Mesenchymal stem cell (in vitro differentiated cells and primary cell): ENCODE measurements around the gene THNSL1.

ENCODE experiments used
- DNase-seq: peaks from one replicate; pipeline ENCODE4 v3.0.0-alpha.2; 2013
- H2AFZ ChIP-seq: one replicate; pipeline ENCODE4 v1.6.1; 2013; ENCODE audit warnings: low read depth, mild to moderate bottlenecking, control low read depth, inconsistent platforms, low read length, moderate library complexity
- H2AK5ac ChIP-seq: 2 replicates; pipeline ENCODE4 v1.6.1; 2013; ENCODE audit warnings: low read length, moderate library complexity, mild to moderate bottlenecking, inconsistent platforms; ENCODE audit not compliant: severe bottlenecking
- H2BK120ac ChIP-seq: one replicate; pipeline ENCODE4 v1.6.1; 2013; ENCODE audit warnings: low read depth, mild to moderate bottlenecking, inconsistent platforms, low read length, moderate library complexity
- H2BK12ac ChIP-seq, 2 experiments: one replicate each; pipeline ENCODE4 v1.6.1; 2013; ENCODE audit warnings: inconsistent platforms in 2 of 2, low read length in 2 of 2, mild to moderate bottlenecking in 2 of 2, moderate library complexity in 2 of 2, control low read depth in 1 of 2
- H2BK15ac ChIP-seq: one replicate; pipeline ENCODE4 v1.6.1; 2013; ENCODE audit warnings: mild to moderate bottlenecking, low read depth, inconsistent platforms; ENCODE audit not compliant: poor library complexity, severe bottlenecking
- H2BK5ac ChIP-seq: 2 replicates; pipeline ENCODE4 v1.6.1; 2013; ENCODE audit warnings: low read depth, mild to moderate bottlenecking, low read length, control low read depth, inconsistent platforms; ENCODE audit not compliant: poor library complexity, severe bottlenecking
- H3K14ac ChIP-seq, 2 experiments: one replicate each; pipeline ENCODE4 v1.6.1; 2013; ENCODE audit warnings: inconsistent platforms in 2 of 2, low read length in 2 of 2, control low read depth in 1 of 2, mild to moderate bottlenecking in 1 of 2, moderate library complexity in 1 of 2
- H3K18ac ChIP-seq, 2 experiments: one replicate each; pipeline ENCODE4 v1.6.1; 2013; ENCODE audit warnings: inconsistent platforms in 2 of 2, low read length in 2 of 2, control low read depth in 1 of 2, low read depth in 1 of 2, mild to moderate bottlenecking in 1 of 2
- H3K23ac ChIP-seq, 2 experiments: one replicate each; pipeline ENCODE4 v1.6.1; 2013; ENCODE audit warnings: inconsistent platforms in 2 of 2, low read length in 2 of 2, mild to moderate bottlenecking in 2 of 2, moderate library complexity in 2 of 2, control low read depth in 1 of 2
- H3K27ac ChIP-seq: 2 replicates; pipeline ENCODE4 v1.5.1; 2013; ENCODE audit warnings: mild to moderate bottlenecking, moderate library complexity, low read length, control low read depth, inconsistent platforms; ENCODE audit not compliant: poor library complexity, severe bottlenecking
- H3K27me3 ChIP-seq, 2 experiments: 2 replicates each; pipeline versions ENCODE4 v1.6.1 to v1.7.0; 2013; ENCODE audit warnings: low read length in 2 of 2, mild to moderate bottlenecking in 2 of 2, moderate library complexity in 2 of 2, control low read depth in 1 of 2, inconsistent platforms in 1 of 2; ENCODE audit not compliant: control insufficient read depth in 1 of 2, insufficient read depth in 1 of 2
- H3K36me3 ChIP-seq, 2 experiments: 2 replicates each; pipeline versions ENCODE4 v1.6.1 to v1.7.0; 2013; ENCODE audit warnings: low read length in 2 of 2, control low read depth in 1 of 2, inconsistent platforms in 1 of 2, low read depth in 1 of 2, mild to moderate bottlenecking in 1 of 2; ENCODE audit not compliant: insufficient read depth in 2 of 2, control insufficient read depth in 1 of 2
- H3K4ac ChIP-seq, 2 experiments: one replicate each; pipeline ENCODE4 v1.6.1; 2013; ENCODE audit warnings: inconsistent platforms in 2 of 2, low read length in 2 of 2, mild to moderate bottlenecking in 2 of 2, moderate library complexity in 2 of 2, control low read depth in 1 of 2, low read depth in 1 of 2
- H3K4me1 ChIP-seq: 2 replicates; pipeline ENCODE4 v1.6.1; 2013; ENCODE audit warnings: low read depth, low read length, control low read depth; ENCODE audit not compliant: control insufficient read depth, insufficient read depth
- H3K4me2 ChIP-seq: 2 replicates; pipeline ENCODE4 v1.6.1; 2013; ENCODE audit warnings: low read length, mild to moderate bottlenecking, inconsistent platforms; ENCODE audit not compliant: poor library complexity, severe bottlenecking
- H3K4me3 ChIP-seq, 2 experiments: 2 replicates each; pipeline versions ENCODE4 v1.5.1 to v1.7.0; 2013; ENCODE audit warnings: low read length in 2 of 2, mild to moderate bottlenecking in 2 of 2, control low read depth in 1 of 2, low read depth in 1 of 2; ENCODE audit not compliant: insufficient read depth in 1 of 2
- H3K79me1 ChIP-seq: replicated peaks from 2 replicates; pipeline ENCODE4 v1.6.1; 2013; ENCODE audit warnings: mild to moderate bottlenecking, control low read depth, low read length, inconsistent platforms; ENCODE audit not compliant: poor library complexity, severe bottlenecking
- H3K9ac ChIP-seq: 2 replicates; pipeline ENCODE4 v1.7.0; 2013; ENCODE audit warnings: mild to moderate bottlenecking, low read length, moderate library complexity
- H3K9me3 ChIP-seq: 2 replicates; pipeline ENCODE4 v1.7.0; 2013; ENCODE audit warnings: mild to moderate bottlenecking, low read length; ENCODE audit not compliant: control insufficient read depth
- H4K8ac ChIP-seq: one replicate; pipeline ENCODE4 v1.6.1; 2013; ENCODE audit warnings: inconsistent platforms, mild to moderate bottlenecking, low read length, moderate library complexity
- H4K91ac ChIP-seq: one replicate; pipeline ENCODE4 v1.6.1; 2013; ENCODE audit warnings: mild to moderate bottlenecking, low read length, inconsistent platforms
- WGBS: methylation state at CpG from one replicate; pipeline ENCODE4 v1.1.7; 2013; ENCODE audit warnings: mixed read lengths; 5-methylcytosine and 5-hydroxymethylcytosine counted together

Gene THNSL1

DNA sequence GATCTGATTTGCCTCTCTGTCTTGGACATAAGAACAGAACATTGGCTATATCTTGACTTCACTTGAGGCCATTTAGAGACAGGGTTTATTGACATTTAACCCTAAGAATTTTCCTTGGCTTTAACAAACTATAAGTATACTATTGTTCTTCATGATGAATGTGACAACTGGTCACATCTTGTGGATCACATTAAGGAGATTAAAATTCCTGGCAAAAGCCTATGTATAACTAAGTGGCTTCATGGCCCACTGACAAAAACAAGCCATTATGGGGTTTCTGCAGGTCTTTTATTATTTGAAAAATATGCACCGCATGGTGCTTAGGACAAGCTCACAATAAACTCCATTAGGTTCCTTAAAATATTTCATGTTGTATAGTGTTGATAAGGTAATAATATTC, 54.8 kb downstream of the THNSL1 start:
- Histone ChIP-seq H3K27me3 (no peaks in the 10 kb centered on the region), H4K8ac (no peak overlapping the region), H3K79me1 (no peaks in the 10 kb centered on the region), H2BK120ac (no peak overlapping the region), H3K18ac (no peak overlapping the region), H3K14ac (no peak overlapping the region), H3K9ac (no peak overlapping the region), H2BK12ac (no peak overlapping the region), H2BK15ac (no peak overlapping the region), H3K36me3 (no peaks in the 10 kb centered on the region), H2AFZ (no peak overlapping the region), H2AK5ac (no peak overlapping the region), H3K4me3 (no peak overlapping the region), H3K4me1 (no peaks in the 10 kb centered on the region), H2BK5ac (no peak overlapping the region), H4K91ac (no peak overlapping the region), H3K9me3 (no peaks in the 10 kb centered on the region), H3K4me2 (no peak overlapping the region), H3K27ac (no peak overlapping the region), H3K4ac (no peak overlapping the region), H3K23ac (no peak overlapping the region)
- no peak for DNase-seq
- WGBS, result no CpG with 5 or more reads among the region's 1 CpG

DNA sequence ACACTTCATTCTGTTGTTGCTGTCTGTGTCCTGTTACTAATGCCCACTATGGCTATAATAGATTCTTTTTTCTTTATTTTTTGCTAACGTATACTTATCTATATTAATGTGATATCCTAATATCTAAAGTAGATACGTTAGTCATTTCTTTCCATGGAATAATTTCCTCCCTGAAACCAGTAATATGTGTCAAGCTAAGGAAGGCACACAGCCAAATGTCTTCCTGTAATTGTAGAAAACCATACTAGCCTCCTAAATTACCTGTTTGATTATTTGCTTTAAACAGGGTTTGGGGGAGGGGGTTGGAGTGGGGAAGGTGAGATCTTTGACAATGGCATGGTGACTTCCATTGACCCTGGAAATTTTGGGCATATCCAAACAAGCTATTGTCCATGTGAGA, 56.4 kb downstream of the THNSL1 start:
- H2BK5ac ChIP-seq, result no peak overlapping the region
- H4K91ac ChIP-seq, result no peak overlapping the region
- no peak overlapping the region for H3K14ac ChIP-seq
- no peaks in the 10 kb centered on the region for H3K79me1 ChIP-seq
- no peaks in the 10 kb centered on the region for H3K4me1 ChIP-seq
- WGBS, result no CpG with 5 or more reads among the region's 2 CpGs
- no peak overlapping the region for H4K8ac ChIP-seq
- DNase-seq, result no peak
- no peak overlapping the region for H3K9ac ChIP-seq
- no peak overlapping the region for H2AFZ ChIP-seq
- no peak overlapping the region for H3K4me3 ChIP-seq
- no peak overlapping the region for H2BK120ac ChIP-seq
- no peak overlapping the region for H2BK15ac ChIP-seq
- no peaks in the 10 kb centered on the region for H3K36me3 ChIP-seq
- H3K27ac ChIP-seq, result no peak overlapping the region
- H3K23ac ChIP-seq, result no peak overlapping the region
- H3K9me3 ChIP-seq, result no peaks in the 10 kb centered on the region
- no peak overlapping the region for H2AK5ac ChIP-seq
- H3K18ac ChIP-seq, result no peak overlapping the region
- no peak overlapping the region for H2BK12ac ChIP-seq
- H3K27me3 ChIP-seq, result no peaks in the 10 kb centered on the region
- H3K4ac ChIP-seq, result no peak overlapping the region
- no peak overlapping the region for H3K4me2 ChIP-seq

DNA sequence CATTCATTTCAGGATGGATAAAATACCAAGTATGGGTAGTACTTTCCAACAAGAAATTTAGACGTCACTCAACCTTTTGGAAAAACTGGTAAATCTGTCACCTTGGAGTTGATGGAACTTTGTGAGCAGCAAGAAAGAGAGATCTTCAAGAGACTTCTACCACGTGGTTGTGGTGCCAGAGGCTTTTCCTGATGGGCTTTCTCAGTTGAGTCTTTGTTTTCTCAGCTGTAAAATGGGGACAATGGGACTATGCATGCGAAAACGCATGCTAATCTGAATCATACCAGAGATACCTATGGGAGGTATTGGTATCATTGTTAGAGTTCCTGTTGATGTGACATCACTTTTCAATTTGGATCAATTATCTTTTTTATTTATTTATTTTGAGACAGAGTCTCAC, 59.4 kb downstream of the THNSL1 start:
- H2AK5ac ChIP-seq, result no peak overlapping the region
- H3K4ac ChIP-seq, result no peak overlapping the region
- no peak overlapping the region for H2BK12ac ChIP-seq
- no peak overlapping the region for H3K23ac ChIP-seq
- H4K8ac ChIP-seq, result no peak overlapping the region
- no peaks in the 10 kb centered on the region for H3K36me3 ChIP-seq
- H3K4me2 ChIP-seq, result no peak overlapping the region
- WGBS, result 84% methylated on average over 3 of the region's 4 CpGs
- no peak overlapping the region for H2BK15ac ChIP-seq
- no peak overlapping the region for H3K27ac ChIP-seq
- H3K9ac ChIP-seq, result no peak overlapping the region
- no peak overlapping the region for H3K18ac ChIP-seq
- no peak for DNase-seq
- H3K79me1 ChIP-seq, result no peaks in the 10 kb centered on the region
- H2BK120ac ChIP-seq, result no peak overlapping the region
- no peak overlapping the region for H2AFZ ChIP-seq
- no peaks in the 10 kb centered on the region for H3K4me1 ChIP-seq
- H3K4me3 ChIP-seq, result no peak overlapping the region
- H4K91ac ChIP-seq, result no peak overlapping the region
- no peaks in the 10 kb centered on the region for H3K27me3 ChIP-seq
- H3K14ac ChIP-seq, result no peak overlapping the region
- H2BK5ac ChIP-seq, result no peak overlapping the region
- no peaks in the 10 kb centered on the region for H3K9me3 ChIP-seq
